GM12878 (cell line): Measurements from ENCODE around the gene PCNX1. TPM values are rescaled to one million over a fixed set of nuclear protein-coding genes. Genes with fewer than 3 reads are reported as not detected.

Source experiments
- ATAC-seq: fragments of 200-7000 bp; cut with Tn5 transposase; 3 replicates; pipeline ENCODE4 v1.9.1; 2020; ENCODE audit warnings: mild to moderate bottlenecking, moderate library complexity
- BruUV-seq: library from RNA; stranded (reverse); fragments of 400-500 nt; replicated peaks from 2 replicates; lab custom pipeline; 2021; lab: Mats Ljungman, UMichigan
- CTCF ChIA-PET: fragments of 300-600 bp; sonication (Branson Sonifier 250); formaldehyde crosslinking; extraction: SDS; loops from one replicate; lab custom pipeline; 2021; ENCODE audit warnings: inconsistent platforms; lab: Yijun Ruan, JAX
- POLR2A ChIA-PET: fragments of 350-600 bp; formaldehyde crosslinking; extraction: SDS; loops from one replicate; lab custom pipeline; 2021; ENCODE audit warnings: inconsistent platforms; lab: Charles Lee
- RAD21 ChIA-PET: fragments of 300-600 bp; sonication (Branson Sonifier 250); formaldehyde crosslinking; loops from one replicate; lab custom pipeline; 2023; ENCODE audit warnings: antibody characterized with exemption; ENCODE audit not compliant: unreplicated experiment; lab: Charles Lee
- SMC1A ChIA-PET: fragments of 300-600 bp; sonication (Branson Sonifier 250); formaldehyde crosslinking; loops from one replicate; lab custom pipeline; 2023; ENCODE audit not compliant: unreplicated experiment, uncharacterized antibody; lab: Charles Lee
- DNase-seq: peaks from one replicate; pipeline ENCODE4 v3.0.0-alpha.2; 2011; ENCODE audit warnings: low read depth, low spot score
- FAIRE-seq: peaks from 3 replicates; lab custom pipeline; 2011; peaks lifted over from hg19 to GRCh38; lab: Jason Lieb, UNC
- H2AFZ ChIP-seq: 2 replicates; pipeline ENCODE4 v1.6.0; 2011; ENCODE audit warnings: low read depth, low read length, control low read depth; ENCODE audit not compliant: control insufficient read depth
- H3K27ac ChIP-seq: 2 replicates; pipeline ENCODE4 v1.5.1; 2011; ENCODE audit warnings: control low read depth; ENCODE audit not compliant: control insufficient read depth, insufficient read depth
- H3K27me3 ChIP-seq, 2 experiments: replicated peaks in 1 of 2; 2 replicates each; pipeline versions ENCODE4 v1.6.0 to v1.6.1; 2011; ENCODE audit warnings: low read length in 1 of 2; ENCODE audit not compliant: control insufficient read depth in 2 of 2, insufficient read depth in 2 of 2
- H3K36me3 ChIP-seq, 2 experiments: 2 replicates each; pipeline ENCODE4 v1.5.1; 2011; ENCODE audit warnings: low read length in 1 of 2; ENCODE audit not compliant: control insufficient read depth in 2 of 2, insufficient read depth in 2 of 2
- H3K4me1 ChIP-seq: 2 replicates; pipeline ENCODE4 v1.6.1; 2011; ENCODE audit warnings: mild to moderate bottlenecking, low read length, moderate library complexity, mixed read lengths; ENCODE audit not compliant: control insufficient read depth, insufficient read depth
- H3K4me2 ChIP-seq: 2 replicates; pipeline ENCODE4 v1.6.0; 2011; ENCODE audit warnings: control low read depth; ENCODE audit not compliant: control insufficient read depth, insufficient read depth
- H3K4me3 ChIP-seq: fragments of 200-600 bp; sonication (generic); 2 replicates; pipeline ENCODE4 v1.5.1; 2016
- H3K79me2 ChIP-seq: 2 replicates; pipeline ENCODE4 v1.6.0; 2011; ENCODE audit warnings: low read length; ENCODE audit not compliant: control insufficient read depth, insufficient read depth
- H3K9ac ChIP-seq: 2 replicates; pipeline ENCODE4 v1.8.0; 2011; ENCODE audit warnings: low read length, control low read depth, mixed read lengths; ENCODE audit not compliant: control insufficient read depth, insufficient read depth
- H3K9me3 ChIP-seq: replicated peaks from 3 replicates; pipeline ENCODE4 v1.5.1; 2011; ENCODE audit warnings: mild to moderate bottlenecking, low read length; ENCODE audit not compliant: control insufficient read depth, insufficient read depth
- H4K20me1 ChIP-seq: 2 replicates; pipeline ENCODE4 v1.6.0; 2011; ENCODE audit not compliant: control insufficient read depth, insufficient read depth
- CBX3 ChIP-seq: fragments of 200-600 bp; sonication (generic); IDR thresholded peaks from 2 replicates; pipeline ENCODE4 v1.6.1; 2016; ENCODE audit warnings: low read depth, borderline replicate concordance
- CBX5 ChIP-seq: sonication (generic); IDR thresholded peaks from 2 replicates; pipeline ENCODE4 v1.6.1; 2016; ENCODE audit warnings: low read depth, moderate library complexity, mild to moderate bottlenecking, inconsistent platforms
- DPF2 ChIP-seq: fragments of 450-650 bp; IDR thresholded peaks from 2 replicates; pipeline ENCODE4 v1.6.1; 2017; ENCODE audit warnings: mild to moderate bottlenecking
- ESRRA ChIP-seq: IDR thresholded peaks from 2 replicates; pipeline ENCODE4 v1.6.1; 2012; ENCODE audit warnings: mild to moderate bottlenecking, low read length, improper control_type of control experiment
- GATAD2B ChIP-seq: fragments of 450-650 bp; conservative IDR thresholded peaks from 2 replicates; pipeline ENCODE4 v1.6.1; 2017; ENCODE audit warnings: low read depth, mild to moderate bottlenecking, moderate library complexity
- MTA2 ChIP-seq: fragments of 450-650 bp; IDR thresholded peaks from 2 replicates; pipeline ENCODE4 v1.6.1; 2016; ENCODE audit warnings: low read depth, mild to moderate bottlenecking, moderate library complexity
- POLR2A ChIP-seq: IDR thresholded peaks from 2 replicates; pipeline ENCODE4 v1.6.1; 2011; ENCODE audit warnings: low read depth, mild to moderate bottlenecking, low read length
- POLR2AphosphoS2 ChIP-seq: IDR thresholded peaks from 2 replicates; pipeline ENCODE4 v1.6.1; 2011; ENCODE audit warnings: low read depth, mild to moderate bottlenecking, low read length, improper control_type of control experiment, moderate library complexity
- RCOR1 ChIP-seq: conservative IDR thresholded peaks from 2 replicates; pipeline ENCODE4 v1.6.1; 2012; ENCODE audit warnings: low read depth, low read length, improper control_type of control experiment
- SIN3A ChIP-seq: IDR thresholded peaks from 2 replicates; pipeline ENCODE4 v1.6.1; 2012; ENCODE audit warnings: low read depth, low read length, improper control_type of control experiment
- SREBF1 ChIP-seq: IDR thresholded peaks from 2 replicates; pipeline ENCODE4 v1.6.1; 2012; ENCODE audit warnings: mild to moderate bottlenecking, low read length
- ZBED1 ChIP-seq: IDR thresholded peaks from 2 replicates; pipeline ENCODE4 v1.6.1; 2016; ENCODE audit warnings: borderline replicate concordance
- ZNF207 ChIP-seq: fragments of 450-650 bp; IDR thresholded peaks from 2 replicates; pipeline ENCODE4 v1.6.1; 2014; ENCODE audit warnings: antibody characterized with exemption, mild to moderate bottlenecking, borderline replicate concordance
- ZNF274 ChIP-seq: IDR thresholded peaks from one replicate; pipeline ENCODE4 v1.8.0; 2011; ENCODE audit not compliant: insufficient read length, insufficient read depth
- ZSCAN29 ChIP-seq: fragments of 450-650 bp; IDR thresholded peaks from 2 replicates; pipeline ENCODE4 v1.6.1; 2017; ENCODE audit warnings: mild to moderate bottlenecking, moderate library complexity
- WGBS: methylation state at CpG from one replicate; pipeline ENCODE4 v1.1.6; 2016; ENCODE audit warnings: low lambda C conversion rate; ENCODE audit not compliant: insufficient replicate concordance, insufficient coverage; ENCODE audit errors: missing lambda C conversion rate; 5-methylcytosine and 5-hydroxymethylcytosine counted together
- in situ Hi-C: fragments of 300-500 bp; cut with MboI; formaldehyde crosslinking; loops from 9 replicates; pipeline ENCODE4 v1.14.3; 2018; ENCODE audit warnings: mixed read lengths
- intact Hi-C: fragments of 100-400 bp; cut with micrococcal nuclease; formaldehyde crosslinking; loops from one replicate; pipeline ENCODE4 v1.14.2; 2022; ENCODE audit not compliant: unreplicated experiment
- polyA plus RNA-seq, 11 experiments: library from polyadenylated mRNA; depleted of rRNA in 4 of 11; unstranded in 6 of 11; stranded (reverse) in 5 of 11; fragments of >200 nt; fragmentation: Nextera tagmentation in 4 of 11; fragmentation: Illumina TruSeq in 1 of 11; extraction: Ambion mirVana in 4 of 11; extraction: Trizol in 1 of 11; gene quantifications; 1 replicate in 1 of 11; 2 replicates in 10 of 11; pipeline versions ENCODE4 v1.2.1 to v1.2.3, GENCODE V29; 2011 to 2016; ENCODE audit warnings: inconsistent platforms in 2 of 11, missing spikeins in 2 of 11, low read depth in 1 of 11
- total RNA-seq, 4 experiments: library from RNA; depleted of rRNA in 3 of 4; stranded (reverse); fragments of >200 nt in 3 of 4; fragmentation: Illumina TruSeq in 1 of 4; extraction: Trizol in 1 of 4; gene quantifications; 2 replicates each; pipeline versions ENCODE4 v1.2.1 to v1.2.3, GENCODE V29; 2013 to 2021
- TF ChIP-seq, protein P1 (sequence below): IDR thresholded peaks from 2 replicates; pipeline ENCODE4 v1.6.1; 2011; ENCODE audit warnings: mild to moderate bottlenecking, low read depth, low read length, moderate library complexity; ENCODE audit not compliant: insufficient replicate concordance
- TF ChIP-seq, protein P2 (sequence below): IDR thresholded peaks from 2 replicates; pipeline ENCODE4 v1.6.1; 2012; ENCODE audit warnings: low read depth, low read length, improper control_type of control experiment
- TF ChIP-seq, protein P3 (sequence below): fragments of 450-650 bp; IDR thresholded peaks from 2 replicates; pipeline ENCODE4 v1.6.1; 2017; ENCODE audit warnings: mild to moderate bottlenecking, low read depth, inconsistent platforms; ENCODE audit not compliant: poor library complexity, severe bottlenecking
- TF ChIP-seq, protein P4 (sequence below): IDR thresholded peaks from 2 replicates; pipeline ENCODE4 v1.6.1; 2011; ENCODE audit warnings: low read depth, low read length, improper control_type of control experiment, borderline replicate concordance

PCNX1 gene
- total and polyA plus RNA-seq, 10 of the 15 experiments (the other 5 are each of a cell fraction or from before 2014, with no cell fraction given) = 4.6 to 53.9 (median 20.5) TPM

DNA sequence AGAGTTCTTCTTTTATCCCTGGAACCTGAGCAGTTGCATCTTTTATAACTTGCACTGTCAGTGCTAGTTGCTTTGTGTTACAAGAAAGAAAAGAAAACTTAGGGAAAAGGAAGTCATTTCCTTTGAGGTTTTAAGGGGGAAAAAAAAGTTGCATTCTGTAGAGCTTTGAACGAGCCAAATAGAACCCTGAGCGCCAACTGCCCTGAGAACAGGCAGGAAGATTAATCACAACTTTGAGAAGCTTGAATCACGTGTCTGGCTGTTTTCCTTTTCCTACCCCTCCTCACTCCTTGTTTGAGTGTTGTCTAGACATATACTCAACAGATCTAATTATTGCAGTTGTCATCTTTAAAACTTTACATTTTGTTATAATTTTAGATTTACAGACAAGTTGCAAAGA, 12.5 kb downstream of the PCNX1 start:
- Histone ChIP-seq H3K4me2 (no peak overlapping the region), H3K4me1 (peaks cover 10% of the 10 kb centered on the region), H4K20me1 (no peaks in the 10 kb centered on the region; the same call in 1 of the 2 replicates), H3K9ac (no peak overlapping the region), H3K79me2 (peaks cover 80% of the 10 kb centered on the region), H3K9me3 (no peaks in the 10 kb centered on the region; the same call in 2 of the 3 replicates), H2AFZ (no peak overlapping the region), H3K27me3 (no peaks in the 10 kb centered on the region), H3K36me3 (no peaks in the 10 kb centered on the region; a peak in 1 of 4 replicates), H3K27ac (no peak overlapping the region), H3K4me3 (no peak overlapping the region)
- ChIA-PET CTCF (interaction anchor here (0.5 to 2.3 kb wide), 5 partner anchors 8 to 20 kb away, joined by 3 to 11 read pairs (median 5); partner anchors contain the start of gene PCNX1), RAD21 (interaction anchor here (1.3 to 2.0 kb wide), 5 partner anchors 11 to 102 kb away, joined by 3 to 6 read pairs (median 5); partner anchors contain the start of gene PCNX1), SMC1A (interaction anchor here (1.0 to 3.2 kb wide), 7 partner anchors 9 to 101 kb away, joined by 3 to 16 read pairs (median 6); no protein-coding TSS in a partner anchor), POLR2A (interaction anchor here (0.6 to 1.3 kb wide), 4 partner anchors 11 to 77 kb away, joined by 4 to 9 read pairs (median 6); no protein-coding TSS in a partner anchor)
- intact Hi-C loops (no loop called here), in situ Hi-C loops (no loop called here)
- BruUV-seq = no TSS peak
- TF ChIP-seq ZSCAN29 (no peak), DPF2 (no peak), RCOR1 (no peak), CBX3 (no peak), ZBED1 (no peak), ESRRA (no peak), CBX5 (no peak), ZNF274 (no peak), POLR2A (no peak), GATAD2B (no peak), POLR2AphosphoS2 (no peak), ZNF207 (no peak), SIN3A (no peak), SREBF1 (no peak), MTA2 (no peak)
- TF ChIP-seq, protein P1, sequence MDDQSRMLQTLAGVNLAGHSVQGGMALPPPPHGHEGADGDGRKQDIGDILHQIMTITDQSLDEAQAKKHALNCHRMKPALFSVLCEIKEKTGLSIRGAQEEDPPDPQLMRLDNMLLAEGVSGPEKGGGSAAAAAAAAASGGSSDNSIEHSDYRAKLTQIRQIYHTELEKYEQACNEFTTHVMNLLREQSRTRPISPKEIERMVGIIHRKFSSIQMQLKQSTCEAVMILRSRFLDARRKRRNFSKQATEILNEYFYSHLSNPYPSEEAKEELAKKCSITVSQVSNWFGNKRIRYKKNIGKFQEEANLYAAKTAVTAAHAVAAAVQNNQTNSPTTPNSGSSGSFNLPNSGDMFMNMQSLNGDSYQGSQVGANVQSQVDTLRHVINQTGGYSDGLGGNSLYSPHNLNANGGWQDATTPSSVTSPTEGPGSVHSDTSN = no peak
- TF ChIP-seq, protein P2, sequence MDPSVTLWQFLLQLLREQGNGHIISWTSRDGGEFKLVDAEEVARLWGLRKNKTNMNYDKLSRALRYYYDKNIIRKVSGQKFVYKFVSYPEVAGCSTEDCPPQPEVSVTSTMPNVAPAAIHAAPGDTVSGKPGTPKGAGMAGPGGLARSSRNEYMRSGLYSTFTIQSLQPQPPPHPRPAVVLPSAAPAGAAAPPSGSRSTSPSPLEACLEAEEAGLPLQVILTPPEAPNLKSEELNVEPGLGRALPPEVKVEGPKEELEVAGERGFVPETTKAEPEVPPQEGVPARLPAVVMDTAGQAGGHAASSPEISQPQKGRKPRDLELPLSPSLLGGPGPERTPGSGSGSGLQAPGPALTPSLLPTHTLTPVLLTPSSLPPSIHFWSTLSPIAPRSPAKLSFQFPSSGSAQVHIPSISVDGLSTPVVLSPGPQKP = no peak
- TF ChIP-seq, protein P3, sequence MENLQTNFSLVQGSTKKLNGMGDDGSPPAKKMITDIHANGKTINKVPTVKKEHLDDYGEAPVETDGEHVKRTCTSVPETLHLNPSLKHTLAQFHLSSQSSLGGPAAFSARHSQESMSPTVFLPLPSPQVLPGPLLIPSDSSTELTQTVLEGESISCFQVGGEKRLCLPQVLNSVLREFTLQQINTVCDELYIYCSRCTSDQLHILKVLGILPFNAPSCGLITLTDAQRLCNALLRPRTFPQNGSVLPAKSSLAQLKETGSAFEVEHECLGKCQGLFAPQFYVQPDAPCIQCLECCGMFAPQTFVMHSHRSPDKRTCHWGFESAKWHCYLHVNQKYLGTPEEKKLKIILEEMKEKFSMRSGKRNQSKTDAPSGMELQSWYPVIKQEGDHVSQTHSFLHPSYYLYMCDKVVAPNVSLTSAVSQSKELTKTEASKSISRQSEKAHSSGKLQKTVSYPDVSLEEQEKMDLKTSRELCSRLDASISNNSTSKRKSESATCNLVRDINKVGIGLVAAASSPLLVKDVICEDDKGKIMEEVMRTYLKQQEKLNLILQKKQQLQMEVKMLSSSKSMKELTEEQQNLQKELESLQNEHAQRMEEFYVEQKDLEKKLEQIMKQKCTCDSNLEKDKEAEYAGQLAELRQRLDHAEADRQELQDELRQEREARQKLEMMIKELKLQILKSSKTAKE = no peak
- TF ChIP-seq, protein P4, sequence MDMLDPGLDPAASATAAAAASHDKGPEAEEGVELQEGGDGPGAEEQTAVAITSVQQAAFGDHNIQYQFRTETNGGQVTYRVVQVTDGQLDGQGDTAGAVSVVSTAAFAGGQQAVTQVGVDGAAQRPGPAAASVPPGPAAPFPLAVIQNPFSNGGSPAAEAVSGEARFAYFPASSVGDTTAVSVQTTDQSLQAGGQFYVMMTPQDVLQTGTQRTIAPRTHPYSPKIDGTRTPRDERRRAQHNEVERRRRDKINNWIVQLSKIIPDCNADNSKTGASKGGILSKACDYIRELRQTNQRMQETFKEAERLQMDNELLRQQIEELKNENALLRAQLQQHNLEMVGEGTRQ = no peak
- FAIRE-seq (no peak), ATAC-seq (no peak), DNase-seq (no peak)
- WGBS = 49% methylated on average over 3 of the region's 3 CpGs
